ENCODE results near the gene NEGR1. TPM values are rescaled to one million over a fixed set of nuclear protein-coding genes. Genes with fewer than 3 reads are reported as not detected.

The NEGR1 gene
- polyA plus RNA-seq, 3 donors from 2014 or later: 1.7 TPM; not detected in 2

DNA sequence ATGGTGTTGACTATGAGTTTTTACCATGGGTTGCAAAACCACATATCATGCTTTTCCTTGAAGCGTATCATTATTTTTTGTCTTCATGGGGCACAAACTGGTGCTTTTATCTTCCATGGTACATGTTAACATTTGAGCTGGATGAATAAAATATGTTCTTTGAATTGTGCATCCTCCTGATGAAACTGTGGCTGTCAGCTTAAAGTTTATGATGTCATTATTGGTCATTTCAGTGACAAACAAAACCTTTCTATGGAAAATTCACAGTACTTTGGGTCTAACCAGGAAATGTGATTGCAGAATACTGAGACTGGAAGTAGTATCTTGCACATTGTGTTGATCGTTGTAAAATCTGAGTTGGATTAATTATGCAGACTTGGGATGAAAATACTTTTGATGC, 909.8 kb downstream of the NEGR1 start:
- H3K27ac Mint-ChIP-seq: no peak overlapping the region
- DNase-seq: no peak
- no peak overlapping the region for H3K4me3 Mint-ChIP-seq
- no peaks in the 10 kb centered on the region for H3K4me1 Mint-ChIP-seq
- H3K9me3 Mint-ChIP-seq: peaks cover 2 to 32% (median 8%) of the 10 kb centered on the region in 6 donors
- H3K36me3 Mint-ChIP-seq: peaks cover 0 to 3% (median 3%) of the 10 kb centered on the region in 3 donors
- H3K27me3 Mint-ChIP-seq (ENCODE audit: low read depth in 3 of 3): peaks cover 0 to 2% (median 0%) of the 10 kb centered on the region in 3 donors

- H3K4me1 Mint-ChIP-seq: no peaks in the 10 kb centered on the region
- peaks cover 4 to 25% (median 8%) of the 10 kb centered on the region in 6 donors for H3K9me3 Mint-ChIP-seq
- peaks cover 0 to 4% (median 0%) of the 10 kb centered on the region in 3 donors for H3K36me3 Mint-ChIP-seq
- no peak overlapping the region for H3K27ac Mint-ChIP-seq
- no peak for DNase-seq
- peaks cover 0 to 2% (median 0%) of the 10 kb centered on the region in 3 donors for H3K27me3 Mint-ChIP-seq (ENCODE audit: low read depth in 3 of 3)
- H3K4me3 Mint-ChIP-seq: no peak overlapping the region
Measured at GRCh38 chr1:71371581-71371980, 910.8 kb downstream of the NEGR1 start.

GRCh38 chr1:71364236-71364635, 918.1 kb downstream of the NEGR1 start:
- Mint-ChIP-seq H3K27ac (no peak overlapping the region), H3K4me3 (no peak overlapping the region)

GRCh38 chr1:71362691-71363090, 919.6 kb downstream of the NEGR1 start:
- H3K4me1 Mint-ChIP-seq: no peaks in the 10 kb centered on the region
- DNase-seq: no peak
- peaks cover 0 to 3% (median 0%) of the 10 kb centered on the region in 3 donors for H3K36me3 Mint-ChIP-seq

More at GRCh38 chr1:71364236-71364635, 918.1 kb downstream of the NEGR1 start:
- no peak for DNase-seq
- Mint-ChIP-seq H3K4me1 (no peaks in the 10 kb centered on the region), H3K27me3 (ENCODE audit: low read depth in 3 of 3) (no peaks in the 10 kb centered on the region), H3K36me3 (peaks cover 0 to 4% (median 0%) of the 10 kb centered on the region in 3 donors), H3K9me3 (peaks cover 3 to 28% (median 9%) of the 10 kb centered on the region in 6 donors)

DNA sequence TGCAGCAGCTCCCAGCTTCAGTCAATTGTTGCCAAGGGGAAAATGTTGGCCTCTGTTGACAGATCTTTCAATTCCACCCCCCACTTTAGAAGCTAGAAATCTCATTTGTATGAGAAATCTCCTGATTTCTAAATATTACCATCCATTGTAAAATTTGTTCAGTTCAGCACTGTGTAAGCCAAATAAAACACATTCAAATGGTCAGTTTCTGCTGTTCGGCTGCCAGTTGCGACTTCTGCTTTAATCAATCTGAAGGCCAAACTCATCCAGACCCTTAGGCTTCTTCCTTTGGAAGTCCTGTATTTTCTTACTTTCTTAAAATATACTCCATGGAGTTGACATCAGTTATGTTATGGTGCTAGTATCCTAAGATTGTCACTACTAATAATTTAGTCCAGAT, 920.3 kb downstream of the NEGR1 start:
- Mint-ChIP-seq H3K4me3 (no peak overlapping the region), H3K9me3 (peaks cover 3 to 42% (median 11%) of the 10 kb centered on the region in 6 donors), H3K27ac (no peak overlapping the region), H3K4me1 (no peaks in the 10 kb centered on the region), H3K36me3 (no peaks in the 10 kb centered on the region), H3K27me3 (ENCODE audit: low read depth in 3 of 3) (no peaks in the 10 kb centered on the region)
- no peak for DNase-seq

More at GRCh38 chr1:71362691-71363090, 919.6 kb downstream of the NEGR1 start:
- Mint-ChIP-seq H3K27ac (no peak overlapping the region), H3K9me3 (peaks cover 3 to 40% (median 11%) of the 10 kb centered on the region in 6 donors), H3K27me3 (ENCODE audit: low read depth in 3 of 3) (no peaks in the 10 kb centered on the region), H3K4me3 (no peak overlapping the region)

DNA sequence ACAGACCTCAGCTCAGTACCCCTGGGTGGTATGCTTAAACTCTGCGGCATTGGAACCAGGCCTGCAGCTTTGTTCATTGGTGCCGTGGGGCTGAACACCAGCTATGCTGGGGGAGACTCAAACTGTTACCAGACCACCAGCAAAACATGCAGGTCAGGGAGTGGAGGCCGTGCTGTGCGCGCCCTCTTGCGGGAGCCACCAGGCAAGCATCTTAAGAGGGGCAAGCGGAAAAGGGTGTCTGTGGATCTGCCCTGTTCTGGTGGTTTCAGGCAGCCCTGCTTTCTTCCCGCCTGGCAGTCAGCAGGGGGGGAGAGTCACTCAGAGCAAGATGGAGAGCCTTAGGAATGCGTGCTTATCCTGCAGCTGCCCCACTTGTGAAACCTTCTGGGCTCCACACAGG, 924.6 kb downstream of the NEGR1 start:
- no peak for DNase-seq
- no peaks in the 10 kb centered on the region for H3K4me1 Mint-ChIP-seq
- no peak overlapping the region for H3K27ac Mint-ChIP-seq
- peaks cover 0 to 4% (median 0%) of the 10 kb centered on the region in 3 donors for H3K36me3 Mint-ChIP-seq
- peaks cover 13 to 59% (median 24%) of the 10 kb centered on the region in 6 donors for H3K9me3 Mint-ChIP-seq
- peaks cover 0 to 2% (median 0%) of the 10 kb centered on the region in 3 donors for H3K27me3 Mint-ChIP-seq (ENCODE audit: low read depth in 3 of 3)
- no peak overlapping the region for H3K4me3 Mint-ChIP-seq

GRCh38 chr1:71351438-71351837, 930.9 kb downstream of the NEGR1 start:
- Mint-ChIP-seq H3K9me3 (peaks cover 9 to 38% (median 21%) of the 10 kb centered on the region in 6 donors), H3K36me3 (peaks cover 0 to 4% (median 0%) of the 10 kb centered on the region in 3 donors), H3K27ac (no peak overlapping the region), H3K27me3 (ENCODE audit: low read depth in 3 of 3) (peaks cover 0 to 2% (median 0%) of the 10 kb centered on the region in 3 donors), H3K4me1 (no peaks in the 10 kb centered on the region), H3K4me3 (no peak overlapping the region)
- no peak for DNase-seq

DNA sequence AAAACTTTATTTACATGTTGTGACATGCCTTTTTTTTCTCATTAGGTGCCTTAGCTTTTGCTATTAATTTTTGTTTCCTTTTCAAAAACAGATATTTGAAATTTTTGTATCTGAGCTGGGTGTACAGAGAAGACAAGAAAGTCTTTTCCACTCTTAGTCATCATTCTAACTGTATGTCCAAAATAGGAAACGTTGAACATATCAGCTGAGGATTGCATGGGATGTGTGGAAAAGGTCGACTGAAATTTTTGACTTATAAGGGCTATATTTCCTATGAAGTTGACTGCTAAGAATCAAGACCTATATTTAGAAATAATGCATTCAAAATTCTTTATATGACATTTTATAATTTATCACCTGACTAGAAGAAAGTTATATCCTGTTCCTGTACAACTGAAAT, 931.5 kb downstream of the NEGR1 start:
- no peak overlapping the region for H3K27ac Mint-ChIP-seq
- H3K4me3 Mint-ChIP-seq: no peak overlapping the region
- H3K27me3 Mint-ChIP-seq (ENCODE audit: low read depth in 3 of 3): peaks cover 0 to 2% (median 0%) of the 10 kb centered on the region in 3 donors
- no peak for DNase-seq
- H3K4me1 Mint-ChIP-seq: no peaks in the 10 kb centered on the region
- H3K9me3 Mint-ChIP-seq: peaks cover 7 to 35% (median 19%) of the 10 kb centered on the region in 6 donors
- H3K36me3 Mint-ChIP-seq: peaks cover 0 to 4% (median 0%) of the 10 kb centered on the region in 3 donors

GRCh38 chr1:71350330-71350729, 932.0 kb downstream of the NEGR1 start:
- peaks cover 10 to 31% (median 22%) of the 10 kb centered on the region in 6 donors for H3K9me3 Mint-ChIP-seq
- no peak for DNase-seq
- peaks cover 0 to 2% (median 0%) of the 10 kb centered on the region in 3 donors for H3K27me3 Mint-ChIP-seq (ENCODE audit: low read depth in 3 of 3)
- peaks cover 0 to 4% (median 0%) of the 10 kb centered on the region in 3 donors for H3K36me3 Mint-ChIP-seq
- no peak overlapping the region for H3K4me3 Mint-ChIP-seq
- H3K27ac Mint-ChIP-seq: no peak overlapping the region
- no peaks in the 10 kb centered on the region for H3K4me1 Mint-ChIP-seq
